Measurements from ENCODE around the gene PTPRC. TPM values are rescaled to one million over a fixed set of nuclear protein-coding genes. Genes with fewer than 3 reads are reported as not detected.
A peak's percentile ranks its signal among the peaks of the same experiment; 100 is the strongest.

Gene PTPRC
- total and polyA plus RNA-seq, 2 donors = 130 to 490 TPM

GRCh38 chr1:198648592-198648991 is 9.8 kb downstream of the PTPRC start:
- no peaks in the 10 kb centered on the region for H3K27me3 ChIP-seq (ENCODE audit: control insufficient read depth in 2 of 2, insufficient read depth in 1 of 2, low read length in 1 of 2)
- no peaks in the 10 kb centered on the region for H3K9me3 ChIP-seq (ENCODE audit: control insufficient read depth in 2 of 2, insufficient read depth in 1 of 2, low read length in 1 of 2)
- H3K36me3 ChIP-seq (ENCODE audit: control insufficient read depth in 2 of 2, insufficient read depth in 2 of 2, low read length in 1 of 2) = peaks cover 0 to 45% of the 10 kb centered on the region in 2 donors
- peak overlapping the region in 1 of 2 donors; percentile 52 for H3K27ac ChIP-seq (ENCODE audit: low read depth in 1 of 2, low read length in 1 of 2)
- no peak overlapping the region for H3K4me3 ChIP-seq (ENCODE audit: low read length in 2 of 2)
- no peak for DNase-seq (ENCODE audit: low read depth in 6 of 9, low spot score in 9 of 9)
- H3K4me1 ChIP-seq (ENCODE audit: control insufficient read depth in 2 of 2, insufficient read depth in 2 of 2, low read length in 2 of 2) = peaks cover 16 to 22% of the 10 kb centered on the region in 2 donors

- H3K4me3 ChIP-seq (ENCODE audit: low read length in 2 of 2) = peak overlapping the region in 1 of 2 donors; percentile 11
- WGBS = 88% methylated on average over 5 of the region's 5 CpGs
These were observed 10.6 kb downstream of the PTPRC start for GRCh38 chr1:198649232-198649967.

GRCh38 chr1:198649968-198650338 is 11.1 kb downstream of the PTPRC start:
- Histone ChIP-seq H3K27ac (ENCODE audit: low read depth in 1 of 2, low read length in 1 of 2) (peak overlapping the region; percentile 10 to 68), H3K27me3 (ENCODE audit: control insufficient read depth in 2 of 2, insufficient read depth in 1 of 2, low read length in 1 of 2) (no peaks in the 10 kb centered on the region), H3K4me3 (ENCODE audit: low read length in 2 of 2) (no peak overlapping the region), H3K4me1 (ENCODE audit: control insufficient read depth in 2 of 2, insufficient read depth in 2 of 2, low read length in 2 of 2) (peaks cover 14 to 19% of the 10 kb centered on the region in 2 donors), H3K36me3 (ENCODE audit: control insufficient read depth in 2 of 2, insufficient read depth in 2 of 2, low read length in 1 of 2) (peaks cover 0 to 41% of the 10 kb centered on the region in 2 donors), H3K9me3 (ENCODE audit: control insufficient read depth in 2 of 2, insufficient read depth in 1 of 2, low read length in 1 of 2) (no peaks in the 10 kb centered on the region)
- 83% methylated on average over 2 of the region's 2 CpGs for WGBS
- no peak for DNase-seq (ENCODE audit: low read depth in 6 of 9, low spot score in 9 of 9)

More at GRCh38 chr1:198649232-198649967, 10.6 kb downstream of the PTPRC start:
- Histone ChIP-seq H3K27me3 (ENCODE audit: control insufficient read depth in 2 of 2, insufficient read depth in 1 of 2, low read length in 1 of 2) (no peaks in the 10 kb centered on the region), H3K4me1 (ENCODE audit: control insufficient read depth in 2 of 2, insufficient read depth in 2 of 2, low read length in 2 of 2) (peaks cover 14 to 19% of the 10 kb centered on the region in 2 donors), H3K27ac (ENCODE audit: low read depth in 1 of 2, low read length in 1 of 2) (peak overlapping the region; percentile 9 to 68), H3K9me3 (ENCODE audit: control insufficient read depth in 2 of 2, insufficient read depth in 1 of 2, low read length in 1 of 2) (no peaks in the 10 kb centered on the region), H3K36me3 (ENCODE audit: control insufficient read depth in 2 of 2, insufficient read depth in 2 of 2, low read length in 1 of 2) (peaks cover 0 to 41% of the 10 kb centered on the region in 2 donors)
- DNase-seq (ENCODE audit: low read depth in 6 of 9, low spot score in 9 of 9) = no peak

GRCh38 chr1:198650506-198650905 is 11.7 kb downstream of the PTPRC start:
- peak overlapping the region; percentile 10 to 68 for H3K27ac ChIP-seq (ENCODE audit: low read depth in 1 of 2, low read length in 1 of 2)
- no peak for DNase-seq (ENCODE audit: low read depth in 6 of 9, low spot score in 9 of 9)
- H3K9me3 ChIP-seq (ENCODE audit: control insufficient read depth in 2 of 2, insufficient read depth in 1 of 2, low read length in 1 of 2) = no peaks in the 10 kb centered on the region
- peak overlapping the region in 1 of 2 donors; percentile 14 for H3K4me3 ChIP-seq (ENCODE audit: low read length in 2 of 2)
- H3K27me3 ChIP-seq (ENCODE audit: control insufficient read depth in 2 of 2, insufficient read depth in 1 of 2, low read length in 1 of 2) = no peaks in the 10 kb centered on the region
- H3K36me3 ChIP-seq (ENCODE audit: control insufficient read depth in 2 of 2, insufficient read depth in 2 of 2, low read length in 1 of 2) = peaks cover 0 to 40% of the 10 kb centered on the region in 2 donors
- whole genome bisulfite sequencing = 39% methylated on average over 1 of the region's 1 CpG
- H3K4me1 ChIP-seq (ENCODE audit: control insufficient read depth in 2 of 2, insufficient read depth in 2 of 2, low read length in 2 of 2) = peaks cover 15 to 20% of the 10 kb centered on the region in 2 donors

- H3K27ac ChIP-seq (ENCODE audit: low read depth in 1 of 2, low read length in 1 of 2) = peak overlapping the region; percentile 1 to 53
- H3K36me3 ChIP-seq (ENCODE audit: control insufficient read depth in 2 of 2, insufficient read depth in 2 of 2, low read length in 1 of 2) = peaks cover 0 to 39% of the 10 kb centered on the region in 2 donors
- H3K4me1 ChIP-seq (ENCODE audit: control insufficient read depth in 2 of 2, insufficient read depth in 2 of 2, low read length in 2 of 2) = peaks cover 20 to 24% of the 10 kb centered on the region in 2 donors
- 62% methylated on average over 7 of the region's 7 CpGs for WGBS
- no peaks in the 10 kb centered on the region for H3K9me3 ChIP-seq (ENCODE audit: control insufficient read depth in 2 of 2, insufficient read depth in 1 of 2, low read length in 1 of 2)
- no peak for DNase-seq (ENCODE audit: low read depth in 6 of 9, low spot score in 9 of 9)
- H3K4me3 ChIP-seq (ENCODE audit: low read length in 2 of 2) = no peak overlapping the region
- no peaks in the 10 kb centered on the region for H3K27me3 ChIP-seq (ENCODE audit: control insufficient read depth in 2 of 2, insufficient read depth in 1 of 2, low read length in 1 of 2)
These were observed 13.0 kb downstream of the PTPRC start for GRCh38 chr1:198651650-198652400.

GRCh38 chr1:198653808-198654413 is 15.1 kb downstream of the PTPRC start:
- Histone ChIP-seq H3K4me3 (ENCODE audit: low read length in 2 of 2) (no peak overlapping the region), H3K27ac (ENCODE audit: low read depth in 1 of 2, low read length in 1 of 2) (no peak overlapping the region), H3K36me3 (ENCODE audit: control insufficient read depth in 2 of 2, insufficient read depth in 2 of 2, low read length in 1 of 2) (peaks cover 0 to 26% of the 10 kb centered on the region in 2 donors), H3K9me3 (ENCODE audit: control insufficient read depth in 2 of 2, insufficient read depth in 1 of 2, low read length in 1 of 2) (no peaks in the 10 kb centered on the region), H3K27me3 (ENCODE audit: control insufficient read depth in 2 of 2, insufficient read depth in 1 of 2, low read length in 1 of 2) (no peaks in the 10 kb centered on the region), H3K4me1 (ENCODE audit: control insufficient read depth in 2 of 2, insufficient read depth in 2 of 2, low read length in 2 of 2) (peaks cover 16 to 28% of the 10 kb centered on the region in 2 donors)
- no peak for DNase-seq (ENCODE audit: low read depth in 6 of 9, low spot score in 9 of 9)
- 93% methylated on average over 3 of the region's 3 CpGs for WGBS

- no peaks in the 10 kb centered on the region for H3K27me3 ChIP-seq (ENCODE audit: control insufficient read depth in 2 of 2, insufficient read depth in 1 of 2, low read length in 1 of 2)
- no peaks in the 10 kb centered on the region for H3K9me3 ChIP-seq (ENCODE audit: control insufficient read depth in 2 of 2, insufficient read depth in 1 of 2, low read length in 1 of 2)
- H3K27ac ChIP-seq (ENCODE audit: low read depth in 1 of 2, low read length in 1 of 2) = peak overlapping the region; percentile 67 to 82
- no peak overlapping the region for H3K4me3 ChIP-seq (ENCODE audit: low read length in 2 of 2)
- peaks cover 0 to 12% of the 10 kb centered on the region in 2 donors for H3K36me3 ChIP-seq (ENCODE audit: control insufficient read depth in 2 of 2, insufficient read depth in 2 of 2, low read length in 1 of 2)
- DNase-seq (ENCODE audit: low read depth in 6 of 9, low spot score in 9 of 9) = no peak
- peaks cover 7 to 29% of the 10 kb centered on the region in 2 donors for H3K4me1 ChIP-seq (ENCODE audit: control insufficient read depth in 2 of 2, insufficient read depth in 2 of 2, low read length in 2 of 2)
- 90% methylated on average over 1 of the region's 1 CpG for WGBS
These were observed 16.8 kb downstream of the PTPRC start for GRCh38 chr1:198655459-198656121.

- WGBS = 6% methylated on average over 4 of the region's 4 CpGs
- peak overlapping the region; percentile 84 to 87 for H3K27ac ChIP-seq (ENCODE audit: low read depth in 1 of 2, low read length in 1 of 2)
- peaks cover 7 to 29% of the 10 kb centered on the region in 2 donors for H3K4me1 ChIP-seq (ENCODE audit: control insufficient read depth in 2 of 2, insufficient read depth in 2 of 2, low read length in 2 of 2)
- H3K27me3 ChIP-seq (ENCODE audit: control insufficient read depth in 2 of 2, insufficient read depth in 1 of 2, low read length in 1 of 2) = no peaks in the 10 kb centered on the region
- H3K36me3 ChIP-seq (ENCODE audit: control insufficient read depth in 2 of 2, insufficient read depth in 2 of 2, low read length in 1 of 2) = peaks cover 0 to 13% of the 10 kb centered on the region in 2 donors
- peak overlapping the region; percentile 3 to 33 for H3K4me3 ChIP-seq (ENCODE audit: low read length in 2 of 2)
- H3K9me3 ChIP-seq (ENCODE audit: control insufficient read depth in 2 of 2, insufficient read depth in 1 of 2, low read length in 1 of 2) = no peaks in the 10 kb centered on the region
- peak in 6 of 9 donors; percentile 74 to 91 (median 78) for DNase-seq (ENCODE audit: low read depth in 6 of 9, low spot score in 9 of 9)
These were observed 17.7 kb downstream of the PTPRC start for GRCh38 chr1:198656500-198656932.
